NK-92 treated with Interleukin-12 subunit alpha and Interleukin-12 subunit beta, amount 100 ng/mL, for 24 hours (cell line): ENCODE data around the gene EIF3J.
A peak's percentile ranks its signal among the peaks of the same experiment; 100 is the strongest.
"Not testable (repeated sequence)": the region's sequence is repeated elsewhere in the genome, so short reads cannot be mapped to it uniquely, and the experiment has no call there.

Experiments
- DNase-seq: peaks from one replicate; lab custom pipeline; 2025; lab: John Stamatoyannopoulos, UW

Gene EIF3J, protein sequence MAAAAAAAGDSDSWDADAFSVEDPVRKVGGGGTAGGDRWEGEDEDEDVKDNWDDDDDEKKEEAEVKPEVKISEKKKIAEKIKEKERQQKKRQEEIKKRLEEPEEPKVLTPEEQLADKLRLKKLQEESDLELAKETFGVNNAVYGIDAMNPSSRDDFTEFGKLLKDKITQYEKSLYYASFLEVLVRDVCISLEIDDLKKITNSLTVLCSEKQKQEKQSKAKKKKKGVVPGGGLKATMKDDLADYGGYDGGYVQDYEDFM

DNA sequence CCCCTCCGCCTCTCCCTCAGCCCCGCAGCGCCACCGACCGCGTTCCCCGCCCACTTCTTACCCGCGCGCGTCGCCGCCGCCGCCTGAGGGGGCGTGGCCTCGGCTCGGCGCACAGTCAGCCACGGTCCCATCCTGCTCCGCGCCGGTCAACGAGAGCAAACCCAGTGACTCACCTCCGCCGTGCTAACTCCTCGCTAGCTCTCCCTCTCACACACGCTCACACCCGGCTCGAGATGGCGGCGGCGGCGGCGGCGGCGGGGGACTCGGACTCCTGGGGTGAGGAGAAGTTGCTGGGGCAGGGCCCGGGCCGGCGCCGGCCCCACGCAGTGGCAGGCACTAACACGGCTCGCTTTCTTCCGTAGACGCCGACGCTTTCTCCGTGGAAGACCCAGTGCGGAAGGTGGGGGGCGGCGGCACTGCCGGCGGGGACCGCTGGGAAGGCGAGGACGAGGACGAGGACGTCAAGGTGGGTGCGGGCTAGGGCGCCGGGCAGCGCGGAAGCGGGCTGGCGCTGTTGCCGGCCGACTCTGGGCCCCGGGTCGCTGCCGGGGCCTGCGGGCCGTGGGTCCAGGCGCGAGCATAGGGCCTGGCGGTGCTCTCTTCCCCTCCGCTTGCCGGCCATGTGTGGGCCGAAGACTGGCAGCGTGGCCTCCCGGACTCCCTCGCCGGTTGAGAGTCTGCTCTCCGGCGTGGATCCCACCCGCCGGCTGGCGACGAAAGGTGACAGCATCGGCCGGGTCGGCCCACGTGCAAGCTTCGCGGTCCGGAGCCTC lies at the start of gene EIF3J:
TSS of gene EIF3J (plus strand) at position 186 of the 773 bp plus-strand sequence. CDS start at position 234, 48 bp downstream.
- peak; percentile 95 for DNase-seq

DNA sequence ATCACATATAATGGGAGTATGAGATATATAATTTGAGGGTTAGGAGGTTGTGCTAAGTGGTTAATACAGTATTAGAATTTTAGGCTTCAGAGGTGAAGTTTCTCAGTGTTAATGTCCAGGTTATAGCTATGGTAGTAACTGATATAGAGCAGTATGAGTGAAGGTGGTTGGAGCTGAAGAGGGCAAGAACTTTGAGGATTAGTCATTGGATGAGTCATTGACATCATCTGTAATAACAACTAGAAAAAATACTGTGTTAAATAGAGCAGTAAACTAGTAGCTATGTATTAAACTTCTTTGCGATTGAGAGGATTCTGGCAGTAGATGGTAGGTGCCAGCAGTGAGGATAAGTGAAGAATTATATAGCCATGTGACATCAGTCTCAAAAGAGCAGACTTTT lies 47.5 kb upstream of the EIF3J start:
- no peak for DNase-seq

DNA sequence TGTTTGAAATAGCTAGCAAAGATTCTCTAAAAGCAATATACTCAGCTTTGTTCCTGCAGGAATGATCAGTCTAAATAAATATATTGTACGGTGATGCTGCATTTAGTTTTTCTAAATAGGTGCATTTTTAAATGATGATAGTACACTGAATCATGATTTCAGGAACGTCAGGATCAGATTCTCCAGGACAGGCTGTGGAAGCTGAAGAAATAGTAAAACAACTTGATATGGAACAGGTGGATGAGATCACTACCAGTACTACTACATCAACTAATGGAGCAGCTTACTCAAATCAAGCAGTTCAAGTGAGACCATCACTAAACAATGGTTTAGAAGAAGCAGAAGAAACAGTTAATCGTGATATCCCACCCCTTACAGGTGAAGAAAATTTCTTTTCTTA lies 46.3 kb upstream of the EIF3J start:
- DNase-seq = no peak

DNA sequence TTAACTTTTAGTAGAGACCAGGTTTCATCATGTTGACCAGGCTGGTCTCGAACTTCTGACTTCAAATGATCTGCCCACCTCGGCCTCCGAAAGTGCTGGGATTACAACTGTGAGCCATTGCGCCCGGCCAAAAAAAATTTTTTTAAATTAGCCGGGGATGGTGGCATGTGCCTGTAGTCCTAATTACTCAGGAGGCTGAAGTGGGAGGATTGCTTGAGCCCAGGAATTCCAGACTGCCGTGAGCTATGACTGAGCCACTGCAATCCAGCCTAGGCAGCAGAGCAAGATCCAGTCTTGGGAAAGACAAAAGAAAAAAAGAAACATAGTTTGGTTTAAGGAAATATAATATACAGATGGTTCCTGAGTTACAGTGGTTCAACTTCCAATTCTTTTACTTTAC lies 44.9 kb upstream of the EIF3J start:
- no peak for DNase-seq

DNA sequence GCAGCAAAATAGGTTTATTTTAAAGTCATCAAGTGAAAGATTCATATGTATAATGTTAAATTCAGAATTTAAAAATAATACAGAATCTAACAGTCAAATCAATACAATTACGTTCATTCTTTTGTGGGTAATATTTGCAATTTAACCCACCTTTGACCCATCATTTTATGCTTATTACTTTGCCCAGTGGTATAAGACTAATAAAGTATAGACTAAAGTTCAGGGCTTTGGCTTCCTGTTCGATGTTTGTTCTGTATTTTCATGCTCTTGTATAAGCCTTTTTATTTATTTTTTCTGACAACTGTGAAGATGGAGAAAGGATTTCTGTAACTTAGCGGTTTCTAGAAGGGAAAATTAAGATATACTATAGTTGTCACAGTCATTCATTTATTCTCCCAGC lies 44.3 kb upstream of the EIF3J start:
- no peak for DNase-seq

DNA sequence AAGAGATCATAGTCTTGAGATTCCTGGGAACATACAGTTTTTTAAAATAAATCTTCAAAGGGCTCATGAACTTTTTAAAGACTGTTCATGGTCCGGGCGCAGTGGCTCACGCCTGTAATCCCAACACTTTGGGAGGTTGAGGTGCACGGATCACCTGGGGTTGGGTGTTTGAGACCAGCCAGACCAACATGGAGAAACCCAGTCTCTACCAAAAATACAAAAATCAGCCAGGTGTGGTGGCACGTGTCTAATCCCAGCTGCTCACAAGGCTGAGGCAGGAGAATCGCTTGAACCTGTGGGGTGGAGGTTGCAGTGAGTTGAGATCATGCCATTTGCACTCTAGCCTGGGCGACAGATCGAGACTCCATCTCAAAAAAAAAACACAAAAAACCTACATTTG lies 41.4 kb upstream of the EIF3J start:
- DNase-seq = no peak

DNA sequence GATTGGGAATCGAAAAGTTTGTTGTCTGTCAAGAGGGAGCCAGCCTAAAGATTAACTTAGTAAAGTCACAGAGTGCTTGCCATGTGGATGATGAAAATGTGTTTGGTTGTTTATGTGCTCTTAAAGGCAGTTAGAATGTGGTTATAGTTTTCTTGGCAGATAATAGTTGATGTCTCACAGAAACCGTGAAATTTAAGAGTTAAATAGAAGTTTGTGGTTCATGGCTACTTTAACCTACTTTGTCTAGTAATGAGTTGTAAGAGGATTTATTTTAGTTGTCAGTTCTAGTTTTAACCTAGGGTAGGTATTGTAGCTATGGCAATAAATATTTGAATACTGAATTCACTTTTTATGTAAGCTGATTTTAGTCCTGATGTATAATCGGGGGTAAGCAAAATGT lies 36.4 kb upstream of the EIF3J start:
- DNase-seq = no peak

DNA sequence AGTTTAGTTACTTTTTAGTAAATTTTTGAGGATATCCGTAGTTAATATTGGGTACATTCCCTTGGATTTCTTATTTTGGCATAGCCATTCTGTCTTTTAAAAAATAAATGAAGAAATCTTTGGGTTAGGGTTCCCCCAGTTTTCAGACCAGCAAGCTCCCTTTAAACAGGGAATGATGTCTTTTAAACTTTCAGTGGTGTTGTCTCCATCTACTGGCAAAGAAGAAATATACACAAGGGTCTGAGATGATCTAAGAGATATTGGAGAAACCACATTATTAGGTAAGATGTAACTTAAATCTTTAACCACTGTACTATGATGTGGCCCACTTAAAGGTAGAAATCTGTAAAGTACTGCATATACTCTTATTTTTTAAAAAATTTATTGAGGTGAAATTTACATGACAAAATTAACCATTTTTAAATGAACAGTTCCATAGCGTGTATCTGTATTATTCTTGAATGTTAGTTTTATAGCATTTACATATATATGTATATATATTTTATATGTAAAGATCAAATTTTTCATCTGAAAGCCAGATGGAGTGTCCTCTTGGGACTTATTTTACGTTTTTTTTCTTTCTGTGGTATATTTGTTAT lies 35.1 kb upstream of the EIF3J start:
- no peak for DNase-seq

DNA sequence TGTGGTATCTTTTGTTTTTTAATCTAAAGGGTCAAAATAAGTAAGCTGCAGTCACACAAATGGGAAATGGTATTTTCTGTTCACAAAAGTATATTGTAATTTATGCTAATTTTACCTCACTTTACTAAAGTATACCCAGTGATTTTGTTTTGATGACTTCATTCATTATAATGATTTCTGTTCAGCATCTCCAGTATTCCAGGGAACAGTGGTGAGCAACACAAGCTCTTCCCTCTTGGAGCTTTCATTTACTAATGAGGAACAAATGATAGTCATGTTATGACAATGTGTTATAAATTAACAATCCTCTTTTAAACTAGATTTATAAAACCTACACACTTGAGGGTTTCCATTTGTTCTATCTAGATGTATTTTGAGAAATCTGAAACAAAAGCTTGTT lies 20.5 kb upstream of the EIF3J start:
- no peak for DNase-seq

DNA sequence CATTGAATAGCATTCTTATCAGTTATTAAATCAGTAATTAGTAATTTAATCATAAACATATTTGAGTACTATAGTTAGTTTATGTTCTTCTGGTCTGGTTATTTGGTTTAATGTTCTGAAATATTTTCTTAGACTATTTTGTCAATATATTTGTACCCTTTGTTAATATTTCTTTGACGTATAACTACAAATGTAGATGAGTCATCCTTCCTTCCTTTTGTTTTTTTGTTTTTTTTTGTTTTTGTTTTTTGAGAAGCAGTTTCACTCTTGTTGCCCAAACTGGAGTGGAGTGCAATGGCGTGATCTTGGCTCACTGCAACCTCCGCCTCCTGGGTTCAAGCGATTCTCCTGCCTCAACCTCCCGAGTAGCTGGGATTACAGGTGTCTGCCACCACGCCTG lies 17.4 kb upstream of the EIF3J start:
- DNase-seq = no peak

DNA sequence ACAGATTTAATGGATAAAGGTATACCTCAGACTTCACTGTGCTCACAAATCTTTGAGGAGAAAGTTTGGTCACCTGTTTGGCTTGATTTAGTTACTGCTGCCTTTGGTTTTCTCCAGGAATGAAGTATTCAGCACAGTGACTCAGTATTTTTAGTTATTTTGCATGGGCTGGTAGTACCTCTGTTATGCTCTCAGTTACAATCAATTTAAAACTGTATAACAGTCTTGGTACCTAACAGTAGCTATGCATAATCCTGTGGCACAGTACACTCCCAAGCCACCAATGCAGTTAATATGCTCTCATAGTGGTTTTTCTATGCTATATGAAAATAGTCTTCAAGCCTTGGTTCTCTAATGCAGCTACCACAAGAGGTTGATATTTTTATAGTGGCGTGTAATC lies 11.9 kb upstream of the EIF3J start:
- no peak for DNase-seq

DNA sequence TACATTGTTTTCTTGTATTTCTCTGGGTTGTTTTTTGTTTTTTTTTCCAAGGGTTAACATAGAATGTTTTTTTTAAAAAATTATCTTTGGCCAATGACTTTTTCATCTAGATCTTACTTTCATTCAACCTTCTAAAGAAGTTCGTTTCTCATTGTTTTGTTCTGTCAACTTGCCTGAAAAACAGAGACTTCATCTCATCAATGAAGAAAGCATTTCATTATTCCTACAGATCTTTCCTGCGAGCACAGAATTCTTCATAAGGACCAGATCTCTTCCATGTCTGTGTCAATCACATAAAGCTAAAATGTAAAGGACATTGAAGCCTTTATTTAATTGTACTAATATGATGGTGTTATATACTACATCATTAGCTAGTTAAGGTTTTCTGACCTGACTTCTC lies 9.7 kb upstream of the EIF3J start:
- DNase-seq = no peak

DNA sequence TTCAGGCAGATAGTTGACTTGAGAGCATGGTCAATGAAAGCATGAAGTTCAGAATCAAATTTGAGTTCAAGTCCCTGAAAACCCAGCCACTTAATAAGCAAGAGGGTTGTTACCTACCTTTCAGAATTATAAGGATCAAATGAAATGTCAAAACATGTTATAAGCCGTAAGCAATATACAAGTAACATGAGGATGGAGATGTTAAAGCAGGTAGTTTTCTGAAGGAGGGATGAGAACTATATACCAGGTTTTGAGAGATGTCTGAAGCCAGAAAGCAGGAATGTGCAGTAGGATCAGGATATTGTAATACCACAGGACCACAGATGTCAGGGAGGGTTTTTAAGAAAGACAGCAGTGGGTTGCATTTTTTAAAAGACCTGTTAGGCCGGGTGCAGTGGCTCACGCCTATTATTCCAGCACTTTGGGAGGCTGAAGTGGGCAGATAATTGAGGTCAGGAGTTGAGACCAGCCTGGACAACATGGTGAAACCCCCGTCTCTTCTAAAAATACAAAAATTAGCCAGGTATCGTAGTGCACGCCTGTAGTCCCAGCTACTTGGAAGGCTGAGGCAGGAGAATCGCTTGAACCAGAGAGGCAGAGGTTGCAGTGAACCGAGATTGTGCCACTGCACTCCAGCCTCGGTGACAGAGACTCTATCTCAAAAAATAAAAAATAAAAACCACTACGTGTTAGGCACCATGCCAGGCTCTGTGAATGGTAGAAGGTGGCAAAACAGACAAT lies 6.9 kb upstream of the EIF3J start:
- no peak for DNase-seq

DNA sequence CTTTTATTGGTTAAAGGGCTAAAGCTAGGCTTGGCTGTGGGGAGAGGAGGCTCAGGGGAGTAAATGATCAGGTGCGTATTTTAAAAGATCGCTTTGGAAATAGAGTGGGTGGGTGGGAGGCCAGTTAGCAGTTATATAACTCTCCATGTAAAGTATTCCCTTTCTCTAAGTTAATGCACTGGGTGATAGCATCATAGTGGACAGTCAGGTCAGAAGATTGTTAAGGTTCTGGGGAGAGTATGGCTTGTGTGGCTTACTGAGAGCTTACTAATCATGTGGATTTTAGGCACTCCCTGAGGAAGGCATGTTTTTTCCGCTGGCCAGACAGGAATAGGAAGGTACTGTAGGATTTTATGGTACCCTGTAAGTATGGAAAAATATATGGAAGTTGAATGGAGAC lies 6.3 kb upstream of the EIF3J start:
- no peak for DNase-seq

DNA sequence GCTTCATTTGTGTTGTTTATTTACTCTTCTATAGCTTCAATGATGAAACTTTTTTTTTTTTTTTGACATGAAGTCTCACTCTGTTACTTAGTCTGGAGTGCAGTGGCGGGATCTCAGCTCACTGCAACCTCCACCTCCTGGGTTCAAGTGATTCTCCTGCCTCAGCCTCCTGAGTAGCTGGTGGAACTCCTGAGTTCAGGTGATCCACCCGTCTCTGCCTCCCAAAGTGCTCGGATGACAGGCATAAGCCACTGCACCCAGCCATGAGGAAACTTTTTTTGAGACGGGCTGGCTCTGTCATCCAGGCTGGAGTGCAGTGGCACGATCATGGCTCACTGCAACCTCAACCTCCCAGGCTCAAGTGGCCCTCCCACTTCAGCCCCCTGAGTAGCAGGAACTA lies 4.7 kb upstream of the EIF3J start:
- DNase-seq = not testable (repeated sequence)

DNA sequence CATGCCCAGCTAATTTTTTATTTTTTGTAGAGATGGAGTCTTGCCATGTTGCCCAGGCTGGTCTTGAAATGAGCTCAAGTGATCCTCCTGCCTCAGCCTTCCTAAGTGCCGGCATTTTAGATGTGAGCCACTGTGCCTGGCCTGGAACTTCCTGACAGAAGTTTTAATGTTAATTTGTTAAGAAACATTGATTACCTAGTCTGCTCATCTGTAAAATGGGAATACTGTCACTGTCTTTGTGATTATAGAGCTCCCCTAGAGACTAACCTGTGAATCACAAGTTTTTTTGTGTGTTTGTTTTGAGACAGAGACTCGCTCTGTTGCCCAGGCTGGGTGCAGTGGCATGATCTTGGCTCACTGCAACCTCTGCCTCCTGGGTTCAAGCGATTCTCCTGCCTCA lies 4.3 kb upstream of the EIF3J start:
- no peak for DNase-seq

DNA sequence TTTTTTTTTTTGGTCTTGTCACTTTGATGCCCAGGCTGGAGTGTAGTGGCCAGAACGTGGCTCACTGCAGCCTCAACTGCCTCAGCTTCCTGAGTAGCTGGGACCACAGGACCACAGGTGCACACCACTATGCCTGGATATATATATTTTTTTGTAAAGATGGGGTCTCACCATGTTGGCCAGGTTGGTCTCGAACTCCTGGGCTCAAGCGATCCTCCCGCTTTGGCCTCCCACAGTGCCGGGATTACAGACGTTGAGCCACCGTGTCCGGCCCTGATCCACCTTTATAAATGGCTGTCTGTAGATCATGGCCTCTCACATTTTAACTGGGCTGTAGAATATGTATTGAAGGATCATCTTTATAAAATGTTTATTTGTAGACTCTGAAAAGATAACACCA lies 1.9 kb upstream of the EIF3J start:
- no peak for DNase-seq

DNA sequence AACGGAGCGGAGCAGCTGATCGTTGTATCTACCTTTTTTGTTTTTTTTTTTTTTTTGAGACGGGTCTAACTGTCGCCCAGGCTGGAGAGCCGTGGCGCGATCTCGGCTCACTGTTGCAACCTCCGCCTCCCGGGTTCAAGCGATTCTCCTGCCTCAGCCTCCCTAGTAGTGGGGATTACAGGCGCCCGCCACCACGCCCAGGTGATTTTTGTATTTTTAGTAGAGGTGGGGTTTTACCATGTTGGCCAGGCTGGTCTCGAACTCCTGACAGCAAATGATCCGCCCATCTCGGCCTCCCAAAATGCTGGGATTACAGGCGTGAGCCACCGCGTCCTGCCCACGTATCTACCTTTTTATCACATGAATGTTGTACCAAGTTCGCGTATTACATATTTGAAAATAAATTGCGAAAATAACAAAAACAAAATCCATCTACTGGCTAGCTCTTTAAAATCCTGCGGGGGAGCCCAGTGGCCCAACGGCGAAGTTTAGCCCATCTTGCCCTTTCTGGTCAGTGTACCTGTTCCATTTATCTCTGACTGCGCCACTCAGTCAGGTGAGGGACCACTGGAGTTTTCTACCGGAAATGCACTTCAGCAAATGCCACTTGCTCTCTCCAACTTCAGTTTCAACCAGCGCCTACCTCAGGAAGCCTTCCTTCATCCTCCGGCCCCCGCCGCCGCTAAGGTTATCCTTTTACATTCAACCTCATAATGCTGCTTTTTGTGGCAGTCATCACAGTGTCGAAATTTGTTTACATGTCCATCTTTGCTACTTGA lies 1.2 kb upstream of the EIF3J start:
- no peak for DNase-seq

DNA sequence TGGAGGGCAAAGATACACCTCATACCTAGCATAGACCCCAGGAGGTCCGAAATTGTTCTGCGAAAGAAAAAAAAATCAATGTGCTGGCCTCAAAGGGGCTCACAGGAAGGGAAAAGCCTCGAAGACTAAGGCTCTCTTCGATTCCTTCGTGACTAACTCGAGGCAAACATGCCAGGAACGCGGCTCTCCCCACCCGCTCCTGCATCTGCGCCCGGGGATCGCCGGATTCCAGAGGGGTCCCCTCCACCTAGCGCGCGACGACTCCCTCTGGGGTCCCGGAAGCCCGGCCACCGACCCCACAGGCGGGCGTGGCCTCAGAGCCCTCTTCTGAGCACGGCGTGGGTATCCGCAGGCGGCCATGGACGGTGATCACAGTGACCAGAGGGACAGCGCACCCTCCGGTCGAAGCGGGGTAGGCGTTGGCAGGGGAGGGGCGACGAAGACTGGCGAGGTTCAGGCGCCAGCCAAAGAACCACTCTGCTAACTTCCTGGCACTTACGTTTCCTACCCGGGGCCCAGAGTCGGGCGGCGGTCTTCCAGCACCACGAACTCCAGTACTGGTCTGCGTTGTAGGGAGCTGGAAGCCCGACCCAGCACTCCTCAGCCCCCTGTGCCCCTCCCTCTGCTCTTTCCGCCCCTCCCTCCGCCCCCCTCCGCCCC lies 515 bp upstream of the EIF3J start:
- no peak for DNase-seq

DNA sequence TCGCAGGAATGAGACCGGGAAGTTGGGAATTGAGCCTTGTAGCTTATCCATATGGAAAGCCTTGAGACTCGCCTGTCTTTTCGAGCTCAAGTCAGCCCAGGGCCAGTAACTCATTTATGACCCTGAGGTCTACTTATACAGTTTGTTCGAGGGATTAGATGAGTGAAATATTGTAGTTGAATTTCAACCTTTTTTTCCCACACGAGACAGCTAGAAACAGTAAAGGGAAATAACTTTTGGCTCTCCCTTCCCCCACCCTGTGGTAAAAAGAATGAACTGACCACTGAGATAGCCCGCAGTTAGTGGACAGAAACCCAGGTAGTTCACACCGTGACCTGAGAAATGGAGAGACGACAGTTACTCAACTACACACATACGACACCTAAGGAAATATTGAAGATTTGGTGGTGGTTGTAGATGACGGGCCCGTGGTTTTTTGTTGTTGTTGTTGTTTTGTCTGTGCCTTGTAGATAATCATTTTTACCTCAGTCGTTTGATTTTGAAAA lies 841 bp downstream of the EIF3J start:
- DNase-seq = no peak

DNA sequence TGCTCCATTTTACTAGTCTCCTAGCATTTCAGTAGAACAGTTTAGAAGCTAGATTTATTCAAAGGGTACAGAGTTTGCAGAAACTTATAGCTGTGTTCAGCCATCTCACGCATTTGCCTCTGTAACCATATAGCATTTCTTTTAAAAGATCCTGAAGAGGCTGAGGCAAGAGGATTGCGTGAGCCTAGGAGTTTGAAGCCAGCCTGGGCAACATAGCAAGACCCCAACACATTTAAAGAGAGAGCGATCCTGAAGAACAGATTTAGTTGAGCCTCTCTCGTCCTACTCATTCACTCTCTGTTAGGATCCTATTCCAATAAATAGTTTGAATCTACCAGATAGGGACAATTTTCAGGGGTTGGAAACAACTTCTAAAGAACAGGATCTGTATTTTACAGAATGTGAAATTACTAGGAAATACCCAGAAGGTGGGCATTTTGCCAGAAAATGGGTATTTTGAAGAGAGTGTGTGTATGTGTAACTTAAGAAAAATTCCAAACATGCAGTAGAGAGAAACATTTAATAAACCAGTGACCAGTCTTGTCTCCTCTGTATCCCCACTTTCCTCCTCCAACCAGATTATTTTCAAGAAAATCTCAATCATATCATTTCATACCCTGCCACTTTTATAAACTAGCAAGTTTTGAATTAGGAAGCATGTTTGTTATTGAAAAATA lies 4.5 kb downstream of the EIF3J start:
- DNase-seq = no peak
